ENCODE measurements around the gene SLC22A14. TPM values are rescaled to one million over a fixed set of nuclear protein-coding genes. Genes with fewer than 3 reads are reported as not detected.

The SLC22A14 gene
- total RNA-seq, 1 donor from 2014 or later = not detected

DNA sequence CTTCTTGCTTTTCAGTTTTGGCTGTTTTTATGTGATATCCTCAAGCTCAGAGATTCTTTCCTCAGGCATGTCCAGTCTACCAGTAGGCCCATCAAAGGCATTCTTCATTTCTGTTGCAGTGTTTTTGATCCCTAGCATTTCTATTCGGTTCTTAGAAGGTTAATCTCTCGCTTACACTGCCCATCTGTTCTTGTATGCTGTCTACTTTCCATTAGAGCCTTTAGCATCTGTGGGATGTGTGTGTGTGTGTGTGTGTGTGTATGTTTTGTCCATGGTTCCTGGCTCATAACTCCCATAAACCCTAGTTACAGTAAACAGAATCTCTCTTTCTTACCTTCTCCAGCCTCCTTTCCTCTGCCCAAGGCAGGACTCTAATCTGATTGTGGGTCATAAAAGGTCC, 21.6 kb upstream of the SLC22A14 start:
- H3K27me3 ChIP-seq = no peaks in the 10 kb centered on the region
- H3K4me3 Mint-ChIP-seq = no peak overlapping the region
- H3K9me3 Mint-ChIP-seq = no peaks in the 10 kb centered on the region
- no peaks in the 10 kb centered on the region for H3F3A ChIP-seq (ENCODE audit: low read depth)
- H3K9me3 ChIP-seq (ENCODE audit: low read depth) = no peaks in the 10 kb centered on the region
- H3K27ac Mint-ChIP-seq = no peak overlapping the region
- H4K20me1 ChIP-seq (ENCODE audit: low read depth) = peaks cover 4% of the 10 kb centered on the region
- TF ChIP-seq EZH2phosphoT487 (IDR thresholded peaks at IDR 0.05) = no peak
- H3K27ac ChIP-seq = no peak overlapping the region
- H3K4me2 ChIP-seq = no peak overlapping the region
- no peak overlapping the region for H3K9ac ChIP-seq
- H3K4me3 ChIP-seq = no peak overlapping the region
- no peaks in the 10 kb centered on the region for H3K36me3 ChIP-seq
- no peak for DNase-seq (ENCODE audit: low spot score)
- H3K27me3 Mint-ChIP-seq (ENCODE audit: insufficient read depth, low read depth) = no peaks in the 10 kb centered on the region
- H2AFZ ChIP-seq (replicated peaks) = no peak overlapping the region
- H3K79me2 ChIP-seq (ENCODE audit: low read depth) = no peaks in the 10 kb centered on the region
- peaks cover 11% of the 10 kb centered on the region for H3K4me1 Mint-ChIP-seq
- peaks cover 2% of the 10 kb centered on the region for H3K36me3 Mint-ChIP-seq
- peaks cover 6% of the 10 kb centered on the region for H3K4me1 ChIP-seq

- no peaks in the 10 kb centered on the region for H3K36me3 ChIP-seq
- Mint-ChIP-seq H3K4me3 (no peak overlapping the region), H3K27ac (no peak overlapping the region), H3K36me3 (peaks cover 2% of the 10 kb centered on the region), H3K9me3 (no peaks in the 10 kb centered on the region), H3K27me3 (ENCODE audit: insufficient read depth, low read depth) (peaks cover 6% of the 10 kb centered on the region), H3K4me1 (peaks cover 17% of the 10 kb centered on the region)
- no peaks in the 10 kb centered on the region for H3K79me2 ChIP-seq (ENCODE audit: low read depth)
- H3K4me3 ChIP-seq = no peak overlapping the region
- H3F3A ChIP-seq (ENCODE audit: low read depth) = no peaks in the 10 kb centered on the region
- H4K20me1 ChIP-seq (ENCODE audit: low read depth) = no peaks in the 10 kb centered on the region
- H3K4me1 ChIP-seq = peaks cover 9% of the 10 kb centered on the region
- H3K27ac ChIP-seq = no peak overlapping the region
- DNase-seq (ENCODE audit: low spot score) = no peak
- no peak overlapping the region for H3K9ac ChIP-seq
- no peak overlapping the region for H3K4me2 ChIP-seq
- no peaks in the 10 kb centered on the region for H3K27me3 ChIP-seq
- TF ChIP-seq EZH2 (IDR thresholded peaks at IDR 0.05) = no peak
- TF ChIP-seq EZH2phosphoT487 (IDR thresholded peaks at IDR 0.05) = no peak
- TF ChIP-seq, protein P1, sequence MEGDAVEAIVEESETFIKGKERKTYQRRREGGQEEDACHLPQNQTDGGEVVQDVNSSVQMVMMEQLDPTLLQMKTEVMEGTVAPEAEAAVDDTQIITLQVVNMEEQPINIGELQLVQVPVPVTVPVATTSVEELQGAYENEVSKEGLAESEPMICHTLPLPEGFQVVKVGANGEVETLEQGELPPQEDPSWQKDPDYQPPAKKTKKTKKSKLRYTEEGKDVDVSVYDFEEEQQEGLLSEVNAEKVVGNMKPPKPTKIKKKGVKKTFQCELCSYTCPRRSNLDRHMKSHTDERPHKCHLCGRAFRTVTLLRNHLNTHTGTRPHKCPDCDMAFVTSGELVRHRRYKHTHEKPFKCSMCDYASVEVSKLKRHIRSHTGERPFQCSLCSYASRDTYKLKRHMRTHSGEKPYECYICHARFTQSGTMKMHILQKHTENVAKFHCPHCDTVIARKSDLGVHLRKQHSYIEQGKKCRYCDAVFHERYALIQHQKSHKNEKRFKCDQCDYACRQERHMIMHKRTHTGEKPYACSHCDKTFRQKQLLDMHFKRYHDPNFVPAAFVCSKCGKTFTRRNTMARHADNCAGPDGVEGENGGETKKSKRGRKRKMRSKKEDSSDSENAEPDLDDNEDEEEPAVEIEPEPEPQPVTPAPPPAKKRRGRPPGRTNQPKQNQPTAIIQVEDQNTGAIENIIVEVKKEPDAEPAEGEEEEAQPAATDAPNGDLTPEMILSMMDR (IDR thresholded peaks at IDR 0.05) = no peak
- H3K9me3 ChIP-seq (ENCODE audit: low read depth) = no peaks in the 10 kb centered on the region
- H2AFZ ChIP-seq (replicated peaks) = no peak overlapping the region
Observed at GRCh38 chr3:38264353-38264771, 17.7 kb upstream of the SLC22A14 start.

DNA sequence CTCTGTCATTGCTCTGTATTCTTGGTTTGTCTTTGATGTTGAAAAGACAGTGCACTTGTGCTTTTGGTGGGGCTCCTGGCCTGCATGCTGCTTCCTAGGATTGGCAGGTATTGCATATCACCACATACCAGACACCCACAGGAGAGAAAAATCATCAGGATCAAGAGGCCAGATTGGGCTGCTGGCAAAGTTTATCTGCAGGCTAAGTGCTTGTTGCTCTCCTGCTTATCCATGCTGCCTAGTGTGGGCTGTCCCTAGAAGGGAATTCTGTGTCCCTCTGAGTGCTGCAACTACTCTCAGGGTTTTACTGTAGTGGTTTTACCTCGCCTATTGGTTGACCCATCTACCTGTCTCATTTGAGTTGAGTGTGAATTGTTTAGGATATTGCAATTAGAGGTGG, 17.3 kb upstream of the SLC22A14 start:
- Mint-ChIP-seq H3K9me3 (no peaks in the 10 kb centered on the region), H3K4me3 (no peak overlapping the region), H3K27me3 (ENCODE audit: insufficient read depth, low read depth) (peaks cover 6% of the 10 kb centered on the region), H3K27ac (no peak overlapping the region), H3K36me3 (peaks cover 2% of the 10 kb centered on the region), H3K4me1 (peaks cover 17% of the 10 kb centered on the region)
- DNase-seq (ENCODE audit: low spot score) = no peak
- no peaks in the 10 kb centered on the region for H3K27me3 ChIP-seq
- no peaks in the 10 kb centered on the region for H3K9me3 ChIP-seq (ENCODE audit: low read depth)
- H3K4me3 ChIP-seq = no peak overlapping the region
- no peak overlapping the region for H3K9ac ChIP-seq
- no peak overlapping the region for H2AFZ ChIP-seq (replicated peaks)
- H3F3A ChIP-seq (ENCODE audit: low read depth) = no peaks in the 10 kb centered on the region
- no peaks in the 10 kb centered on the region for H3K36me3 ChIP-seq
- peaks cover 9% of the 10 kb centered on the region for H3K4me1 ChIP-seq
- no peak for TF ChIP-seq EZH2phosphoT487 (IDR thresholded peaks at IDR 0.05)
- no peak for TF ChIP-seq EZH2 (IDR thresholded peaks at IDR 0.05)
- TF ChIP-seq, protein P1 (IDR thresholded peaks at IDR 0.05) = no peak
- H3K79me2 ChIP-seq (ENCODE audit: low read depth) = no peaks in the 10 kb centered on the region
- H3K4me2 ChIP-seq = no peak overlapping the region
- no peaks in the 10 kb centered on the region for H4K20me1 ChIP-seq (ENCODE audit: low read depth)
- H3K27ac ChIP-seq = no peak overlapping the region

DNA sequence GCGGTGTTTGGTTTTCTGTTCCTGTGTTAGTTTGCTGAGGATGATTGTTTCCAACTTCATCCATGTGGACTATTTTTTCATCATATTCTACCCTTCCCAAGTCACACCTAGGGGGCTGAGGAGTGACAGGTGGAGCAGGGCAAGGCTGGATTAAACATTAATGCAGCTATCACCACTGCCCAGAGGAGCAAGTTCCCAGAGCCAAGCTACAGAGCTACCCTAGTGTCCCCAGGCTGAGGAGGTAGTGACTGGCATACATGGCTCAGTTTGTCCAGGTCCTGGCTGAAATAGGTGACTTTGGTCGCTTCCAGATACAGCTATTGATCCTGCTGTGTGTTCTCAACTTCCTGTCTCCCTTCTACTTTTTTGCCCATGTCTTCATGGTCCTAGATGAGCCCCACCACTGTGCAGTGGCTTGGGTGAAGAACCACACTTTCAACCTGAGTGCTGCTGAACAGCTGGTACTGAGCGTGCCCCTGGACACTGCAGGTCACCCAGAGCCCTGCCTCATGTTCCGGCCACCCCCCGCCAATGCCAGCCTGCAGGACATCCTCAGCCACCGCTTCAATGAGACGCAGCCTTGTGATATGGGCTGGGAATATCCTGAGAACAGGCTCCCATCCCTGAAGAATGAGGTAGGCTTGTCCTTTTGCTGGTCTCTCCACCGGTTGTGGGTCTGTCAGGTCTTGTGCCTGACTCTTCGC, 16.3 kb upstream of the SLC22A14 start, which contains the start of gene SLC22A13:
SLC22A13 (plus strand) TSS at position 209 of the 704 bp plus-strand sequence; CDS start at position 258, 49 bp downstream.
- Mint-ChIP-seq H3K27ac (no peak within 1 kb of the TSS), H3K4me3 (no peak within 1 kb of the TSS), H3K36me3 (peaks cover 2% of the 10 kb centered on the region), H3K27me3 (ENCODE audit: insufficient read depth, low read depth) (peaks cover 6% of the 10 kb centered on the region), H3K9me3 (no peaks in the 10 kb centered on the region), H3K4me1 (peaks cover 17% of the 10 kb centered on the region)
- Histone ChIP-seq H3K4me2 (no peak within 1 kb of the TSS), H3K9ac (no peak within 1 kb of the TSS), H2AFZ (replicated peaks) (no peak within 1 kb of the TSS), H3K36me3 (no peaks in the 10 kb centered on the region), H3F3A (ENCODE audit: low read depth) (no peaks in the 10 kb centered on the region), H3K27me3 (no peaks in the 10 kb centered on the region), H3K9me3 (ENCODE audit: low read depth) (no peaks in the 10 kb centered on the region), H3K27ac (no peak within 1 kb of the TSS), H4K20me1 (ENCODE audit: low read depth) (no peaks in the 10 kb centered on the region), H3K79me2 (ENCODE audit: low read depth) (no peaks in the 10 kb centered on the region), H3K4me1 (peaks cover 9% of the 10 kb centered on the region), H3K4me3 (no peak within 1 kb of the TSS)
- TF ChIP-seq EZH2 (IDR thresholded peaks at IDR 0.05) (no peak), EZH2phosphoT487 (IDR thresholded peaks at IDR 0.05) (no peak)
- TF ChIP-seq, protein P1 (IDR thresholded peaks at IDR 0.05) = no peak
- DNase-seq (ENCODE audit: low spot score) = no peak
